ENCODE data around the gene ZNF280D.

Gene ZNF280D

GRCh38 chr15:56679225-56679624, 54.1 kb downstream of the ZNF280D start:
- DNase-seq (ENCODE audit: low spot score), result no peak
- TF ChIP-seq CTCF (IDR thresholded peaks at IDR 0.05; ENCODE audit: extremely low read depth, missing control alignments), result no peak

GRCh38 chr15:56678571-56678970, 54.7 kb downstream of the ZNF280D start:
- no peak for TF ChIP-seq CTCF (IDR thresholded peaks at IDR 0.05; ENCODE audit: extremely low read depth, missing control alignments)
- DNase-seq (ENCODE audit: low spot score), result no peak

GRCh38 chr15:56677271-56677670, 56.0 kb downstream of the ZNF280D start:
- DNase-seq (ENCODE audit: low spot score), result no peak
- TF ChIP-seq CTCF (IDR thresholded peaks at IDR 0.05; ENCODE audit: extremely low read depth, missing control alignments), result no peak

GRCh38 chr15:56675930-56676329, 57.4 kb downstream of the ZNF280D start:
- DNase-seq (ENCODE audit: low spot score), result no peak
- no peak for TF ChIP-seq CTCF (IDR thresholded peaks at IDR 0.05; ENCODE audit: extremely low read depth, missing control alignments)

GRCh38 chr15:56674857-56675256, 58.5 kb downstream of the ZNF280D start:
- no peak for DNase-seq (ENCODE audit: low spot score)
- no peak for TF ChIP-seq CTCF (IDR thresholded peaks at IDR 0.05; ENCODE audit: extremely low read depth, missing control alignments)

GRCh38 chr15:56672721-56673120, 60.6 kb downstream of the ZNF280D start:
- no peak for TF ChIP-seq CTCF (IDR thresholded peaks at IDR 0.05; ENCODE audit: extremely low read depth, missing control alignments)
- no peak for DNase-seq (ENCODE audit: low spot score)

GRCh38 chr15:56667517-56667916, 65.8 kb downstream of the ZNF280D start:
- TF ChIP-seq CTCF (IDR thresholded peaks at IDR 0.05; ENCODE audit: extremely low read depth, missing control alignments), result no peak
- DNase-seq (ENCODE audit: low spot score), result no peak
